HuH-7.5 (cell line): ENCODE data around the gene CAMKMT.

Experiments
- DNase-seq: peaks from one replicate; pipeline ENCODE4 v3.0.0; 2011; ENCODE audit warnings: low spot score

CAMKMT gene

GRCh38 chr2:44772669-44773378, 411.1 kb downstream of the CAMKMT start:
- DNase-seq, result no peak

- DNase-seq, result no peak
These were observed 413.2 kb downstream of the CAMKMT start for GRCh38 chr2:44774826-44775492.

- DNase-seq, result no peak
These were observed 415.3 kb downstream of the CAMKMT start for GRCh38 chr2:44777036-44777435.

GRCh38 chr2:44777537-44777936, 415.8 kb downstream of the CAMKMT start:
- DNase-seq, result no peak

GRCh38 chr2:44778221-44778654, 416.5 kb downstream of the CAMKMT start:
- no peak for DNase-seq

- no peak for DNase-seq
These were observed 417.1 kb downstream of the CAMKMT start for GRCh38 chr2:44778671-44779476.

GRCh38 chr2:44779793-44780192, 418.0 kb downstream of the CAMKMT start:
- no peak for DNase-seq

GRCh38 chr2:44780406-44780805, 418.7 kb downstream of the CAMKMT start:
- no peak for DNase-seq

GRCh38 chr2:44785433-44785832, 423.7 kb downstream of the CAMKMT start:
- no peak for DNase-seq

GRCh38 chr2:44786045-44786816, 424.5 kb downstream of the CAMKMT start:
- DNase-seq, result no peak

GRCh38 chr2:44786817-44787214, 425.1 kb downstream of the CAMKMT start:
- DNase-seq, result no peak

- no peak for DNase-seq
These were observed 425.9 kb downstream of the CAMKMT start for GRCh38 chr2:44787663-44788062.

GRCh38 chr2:44789446-44789845, 427.7 kb downstream of the CAMKMT start:
- DNase-seq, result no peak

- no peak for DNase-seq
These were observed 428.4 kb downstream of the CAMKMT start for GRCh38 chr2:44789971-44790721.

- no peak for DNase-seq
These were observed 431.6 kb downstream of the CAMKMT start for GRCh38 chr2:44793322-44793870.

- DNase-seq, result no peak
These were observed 435.0 kb downstream of the CAMKMT start for GRCh38 chr2:44796771-44797170.

- DNase-seq, result no peak
These were observed 436.5 kb downstream of the CAMKMT start for GRCh38 chr2:44798139-44798659.

- DNase-seq, result no peak
These were observed 437.4 kb downstream of the CAMKMT start for GRCh38 chr2:44799105-44799504.

GRCh38 chr2:44799754-44800153, 438.0 kb downstream of the CAMKMT start:
- DNase-seq, result no peak

- DNase-seq, result no peak
These were observed 439.6 kb downstream of the CAMKMT start for GRCh38 chr2:44801289-44801840.
